Left hindlimb (tissue), 1 donor: Measurements from ENCODE around the gene CTIF.

Experiments used
- DNase-seq: peaks from one replicate; pipeline ENCODE4 v3.0.0-alpha.2; 2018

Gene CTIF

GRCh38 chr18:48575658-48576456 is 37.0 kb downstream of the CTIF start:
- peak; percentile 43 for DNase-seq

- DNase-seq, result peak; percentile 40
Measured at GRCh38 chr18:48576457-48576771, 37.6 kb downstream of the CTIF start.

- DNase-seq, result peak; percentile 3
Measured at GRCh38 chr18:48577478-48578190, 38.8 kb downstream of the CTIF start.

GRCh38 chr18:48578289-48578688 is 39.5 kb downstream of the CTIF start:
- no peak for DNase-seq

GRCh38 chr18:48580066-48580465 is 41.2 kb downstream of the CTIF start:
- DNase-seq, result no peak

- peak; percentile 63 for DNase-seq
Measured at GRCh38 chr18:48580782-48581181, 42.0 kb downstream of the CTIF start.

- peak; percentile 44 for DNase-seq
Measured at GRCh38 chr18:48581206-48581605, 42.4 kb downstream of the CTIF start.

GRCh38 chr18:48581941-48582340 is 43.1 kb downstream of the CTIF start:
- peak; percentile 23 for DNase-seq

GRCh38 chr18:48582946-48583345 is 44.1 kb downstream of the CTIF start:
- DNase-seq, result peak; percentile 4

GRCh38 chr18:48583573-48583972 is 44.7 kb downstream of the CTIF start:
- peak; percentile 15 for DNase-seq

GRCh38 chr18:48589797-48590519 is 51.1 kb downstream of the CTIF start:
- peak; percentile 57 for DNase-seq

GRCh38 chr18:48590678-48591077 is 51.8 kb downstream of the CTIF start:
- DNase-seq, result no peak

GRCh38 chr18:48592540-48593171 is 53.8 kb downstream of the CTIF start:
- no peak for DNase-seq

- DNase-seq, result peak; percentile 12
Measured at GRCh38 chr18:48594471-48595094, 55.8 kb downstream of the CTIF start.

GRCh38 chr18:48595703-48596218 is 56.9 kb downstream of the CTIF start:
- no peak for DNase-seq

- DNase-seq, result peak; percentile 16
Measured at GRCh38 chr18:48597110-48597509, 58.3 kb downstream of the CTIF start.

GRCh38 chr18:48597671-48598070 is 58.8 kb downstream of the CTIF start:
- DNase-seq, result peak; percentile 6

GRCh38 chr18:48599391-48599790 is 60.6 kb downstream of the CTIF start:
- DNase-seq, result no peak

GRCh38 chr18:48600046-48600445 is 61.2 kb downstream of the CTIF start:
- no peak for DNase-seq

GRCh38 chr18:48600456-48601090 is 61.7 kb downstream of the CTIF start:
- DNase-seq, result no peak

GRCh38 chr18:48601343-48601742 is 62.5 kb downstream of the CTIF start:
- no peak for DNase-seq
